GM12873 (cell line): ENCODE data around the gene PA2G4.

Source experiments
- CTCF ChIP-seq: IDR thresholded peaks from 2 replicates; pipeline ENCODE4 v1.5.1; 2012; ENCODE audit warnings: low read depth, mild to moderate bottlenecking, moderate library complexity, low read length, control low read depth; ENCODE audit not compliant: insufficient read depth; ENCODE audit errors: missing control alignments

Gene PA2G4

GRCh38 chr12:56104109-56104814, at the start of gene PA2G4:
Gene PA2G4, plus strand, starts transcription at chr12:56104559. Its CDS starts 179 bp downstream, at chr12:56104738.
- no peak for TF ChIP-seq CTCF

- TF ChIP-seq CTCF = no peak
These were observed 42.4 kb upstream of the PA2G4 start for GRCh38 chr12:56061982-56062381.

- TF ChIP-seq CTCF = no peak
These were observed 41.4 kb upstream of the PA2G4 start for GRCh38 chr12:56062996-56063395.

- TF ChIP-seq CTCF = no peak
These were observed 32.7 kb upstream of the PA2G4 start for GRCh38 chr12:56071648-56072047.

GRCh38 chr12:56074396-56074795, 30.0 kb upstream of the PA2G4 start:
- no peak for TF ChIP-seq CTCF

- TF ChIP-seq CTCF = no peak
These were observed 25.9 kb upstream of the PA2G4 start for GRCh38 chr12:56078427-56078826.

- TF ChIP-seq CTCF = peak; percentile 63
These were observed 25.2 kb upstream of the PA2G4 start for GRCh38 chr12:56078931-56079722.
